ENCODE measurements around the gene GNG10.

GRCh38 chr9:111632060-111632459 lies 29.3 kb upstream of the GNG10 start:
- no peak for TF ChIP-seq GATA3 (IDR thresholded peaks at IDR 0.05; ENCODE audit: low read depth, low read length)
- no peak for TF ChIP-seq GATA2 (IDR thresholded peaks at IDR 0.05; ENCODE audit: low read depth, low read length)

Data from SH-SY5Y (cell line).